Measurements from ENCODE around the gene COQ7. TPM values are rescaled to one million over a fixed set of nuclear protein-coding genes. Genes with fewer than 3 reads are reported as not detected.

The COQ7 gene
- total and polyA plus RNA-seq, 2 of the 4 experiments (the other 2 are of a cell fraction) = 10.9 to 13.6 TPM

GRCh38 chr16:19085679-19086200 is 18.3 kb downstream of the COQ7 start:
- CTCF ChIA-PET = interaction anchor here (0.6 to 2.1 kb wide), 13 partner anchors 15 to 1603 kb away, joined by 3 to 7 read pairs (median 3); partner anchors contain the start of gene ITPRIPL2
- Histone ChIP-seq H3K18ac (ENCODE audit: low read depth, low read length) (no peak overlapping the region), H3K36me3 (ENCODE audit: control insufficient read depth, insufficient read depth, low read length) (no peaks in the 10 kb centered on the region), H2BK15ac (ENCODE audit: low read depth, low read length) (no peak overlapping the region), H2AFZ (replicated peaks; ENCODE audit: low read length, poor library complexity) (peak overlapping the region; percentile 86), H3K27ac (ENCODE audit: insufficient read depth, low read length) (no peak overlapping the region), H3K9ac (ENCODE audit: low read depth, low read length) (no peak overlapping the region), H4K91ac (ENCODE audit: insufficient read depth, low read depth, low read length) (no peak overlapping the region), H3K4me1 (ENCODE audit: control insufficient read depth, insufficient read depth, low read length) (peaks cover 2% of the 10 kb centered on the region; the same call in 1 of the 2 replicates), H4K8ac (ENCODE audit: low read depth in 2 of 2, low read length in 2 of 2) (no peak overlapping the region), H3K27me3 (ENCODE audit: control insufficient read depth, insufficient read depth, low read length) (no peaks in the 10 kb centered on the region), H3K14ac (replicated peaks; ENCODE audit: low read depth, low read length) (no peak overlapping the region), H2AK9ac (replicated peaks; ENCODE audit: low read depth, low read length, poor library complexity) (no peak overlapping the region), H3K4me3 (ENCODE audit: insufficient read depth, low read depth, low read length) (no peak overlapping the region), H3K4ac (ENCODE audit: low read depth, low read length) (no peak overlapping the region), H3K9me3 (ENCODE audit: control insufficient read depth, insufficient read depth, low read length) (no peaks in the 10 kb centered on the region), H2BK120ac (ENCODE audit: low read depth, low read length) (no peak overlapping the region), H3K23ac (ENCODE audit: low read depth, low read length) (no peak overlapping the region), H4K20me1 (ENCODE audit: insufficient read depth, low read length) (no peaks in the 10 kb centered on the region), H3K56ac (ENCODE audit: extremely low read depth, insufficient read depth, low read length) (no peak overlapping the region), H2AK5ac (ENCODE audit: low read depth, low read length) (no peak overlapping the region), H4K5ac (ENCODE audit: low read depth, low read length) (no peak overlapping the region), H2BK5ac (ENCODE audit: low read depth, low read length, poor library complexity, severe bottlenecking) (no peak overlapping the region), H3K9me1 (ENCODE audit: insufficient read depth, low read length) (no peaks in the 10 kb centered on the region), H2BK20ac (ENCODE audit: low read depth, low read length) (no peak overlapping the region), H3K4me2 (ENCODE audit: low read depth, low read length) (no peak overlapping the region), H3K79me1 (ENCODE audit: low read depth in 1 of 2, low read length in 2 of 2) (no peaks in the 10 kb centered on the region)
- BruUV-seq (replicated peaks) = no TSS peak
- intact Hi-C loops (cut with micrococcal nuclease) = loop anchor here (1.0 to 5.0 kb wide), 6 partner anchors 28 to 437 kb away; partner anchors contain the start of genes CCP110, GDE1 and ITPRIPL2
- ATAC-seq (ENCODE audit: low read depth) (no peak), DNase-seq (no peak)
- WGBS, 2 experiments (ENCODE audit: extremely low coverage in 2 of 2, insufficient read length in 1 of 2) = 20% methylated on average over 2 of the region's 8 CpGs; no CpG with 5 or more reads in 1 of the 2 experiments
- POLR2A ChIA-PET (ENCODE audit: unreplicated experiment) = no interaction called here
- dilution Hi-C loops (cut with HindIII; ENCODE audit: low sequenced_read_pairs, unreplicated experiment) = no loop called here
- TF ChIP-seq FOS (IDR thresholded peaks at IDR 0.05; ENCODE audit: low read depth, low read length) (no peak), RAD21 (IDR thresholded peaks at IDR 0.05; ENCODE audit: low read length) (no peak), CEBPB (IDR thresholded peaks at IDR 0.05; ENCODE audit: low read depth, low read length) (no peak), MAFK (IDR thresholded peaks at IDR 0.05; ENCODE audit: low read depth, low read length) (no peak), RCOR1 (IDR thresholded peaks at IDR 0.05; ENCODE audit: insufficient replicate concordance, low read length) (no peak), SMC3 (IDR thresholded peaks at IDR 0.05; ENCODE audit: low read depth, low read length) (no peak), POLR2A (IDR thresholded peaks at IDR 0.05; ENCODE audit: low read depth, low read length) (no peak), CTCF (conservative IDR thresholded peaks at IDR 0.05; ENCODE audit: low read depth, low read length) (no peak), MXI1 (IDR thresholded peaks at IDR 0.05; ENCODE audit: borderline replicate concordance, low read depth, low read length) (no peak), ELK1 (IDR thresholded peaks at IDR 0.05; ENCODE audit: borderline replicate concordance, low read depth, low read length) (no peak), NFE2L2 (IDR thresholded peaks at IDR 0.05; ENCODE audit: low read depth, low read length) (no peak), MAZ (IDR thresholded peaks at IDR 0.05; ENCODE audit: borderline replicate concordance, low read depth, low read length) (no peak), RFX5 (IDR thresholded peaks at IDR 0.05; ENCODE audit: low read depth, low read length) (no peak), USF2 (IDR thresholded peaks at IDR 0.05; ENCODE audit: low read depth, low read length) (no peak)
- in situ Hi-C loops (cut with MboI; ENCODE audit: low sequenced_read_pairs) = loop anchor here (5.0 kb wide), 2 partner anchors 292 to 417 kb away; no protein-coding TSS in a partner anchor
